Aortic smooth muscle cell (primary cell): ENCODE measurements around the gene CDAN1. TPM values are rescaled to one million over a fixed set of nuclear protein-coding genes. Genes with fewer than 3 reads are reported as not detected.

Experiments used
- total RNA-seq: library from RNA; depleted of rRNA; stranded (reverse); fragments of >200 nt; gene quantifications from 2 replicates; pipeline ENCODE4 v1.2.3, GENCODE V29; 2014

Gene CDAN1, protein sequence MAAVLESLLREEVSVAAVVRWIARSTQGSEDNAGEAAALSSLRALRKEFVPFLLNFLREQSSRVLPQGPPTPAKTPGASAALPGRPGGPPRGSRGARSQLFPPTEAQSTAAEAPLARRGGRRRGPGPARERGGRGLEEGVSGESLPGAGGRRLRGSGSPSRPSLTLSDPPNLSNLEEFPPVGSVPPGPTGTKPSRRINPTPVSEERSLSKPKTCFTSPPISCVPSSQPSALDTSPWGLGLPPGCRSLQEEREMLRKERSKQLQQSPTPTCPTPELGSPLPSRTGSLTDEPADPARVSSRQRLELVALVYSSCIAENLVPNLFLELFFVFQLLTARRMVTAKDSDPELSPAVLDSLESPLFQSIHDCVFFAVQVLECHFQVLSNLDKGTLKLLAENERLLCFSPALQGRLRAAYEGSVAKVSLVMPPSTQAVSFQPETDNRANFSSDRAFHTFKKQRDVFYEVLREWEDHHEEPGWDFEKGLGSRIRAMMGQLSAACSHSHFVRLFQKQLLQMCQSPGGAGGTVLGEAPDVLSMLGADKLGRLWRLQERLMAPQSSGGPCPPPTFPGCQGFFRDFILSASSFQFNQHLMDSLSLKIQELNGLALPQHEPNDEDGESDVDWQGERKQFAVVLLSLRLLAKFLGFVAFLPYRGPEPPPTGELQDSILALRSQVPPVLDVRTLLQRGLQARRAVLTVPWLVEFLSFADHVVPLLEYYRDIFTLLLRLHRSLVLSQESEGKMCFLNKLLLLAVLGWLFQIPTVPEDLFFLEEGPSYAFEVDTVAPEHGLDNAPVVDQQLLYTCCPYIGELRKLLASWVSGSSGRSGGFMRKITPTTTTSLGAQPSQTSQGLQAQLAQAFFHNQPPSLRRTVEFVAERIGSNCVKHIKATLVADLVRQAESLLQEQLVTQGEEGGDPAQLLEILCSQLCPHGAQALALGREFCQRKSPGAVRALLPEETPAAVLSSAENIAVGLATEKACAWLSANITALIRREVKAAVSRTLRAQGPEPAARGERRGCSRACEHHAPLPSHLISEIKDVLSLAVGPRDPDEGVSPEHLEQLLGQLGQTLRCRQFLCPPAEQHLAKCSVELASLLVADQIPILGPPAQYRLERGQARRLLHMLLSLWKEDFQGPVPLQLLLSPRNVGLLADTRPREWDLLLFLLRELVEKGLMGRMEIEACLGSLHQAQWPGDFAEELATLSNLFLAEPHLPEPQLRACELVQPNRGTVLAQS
- 6.9 and 9.8 TPM in 2 replicates for total RNA-seq

DNA sequence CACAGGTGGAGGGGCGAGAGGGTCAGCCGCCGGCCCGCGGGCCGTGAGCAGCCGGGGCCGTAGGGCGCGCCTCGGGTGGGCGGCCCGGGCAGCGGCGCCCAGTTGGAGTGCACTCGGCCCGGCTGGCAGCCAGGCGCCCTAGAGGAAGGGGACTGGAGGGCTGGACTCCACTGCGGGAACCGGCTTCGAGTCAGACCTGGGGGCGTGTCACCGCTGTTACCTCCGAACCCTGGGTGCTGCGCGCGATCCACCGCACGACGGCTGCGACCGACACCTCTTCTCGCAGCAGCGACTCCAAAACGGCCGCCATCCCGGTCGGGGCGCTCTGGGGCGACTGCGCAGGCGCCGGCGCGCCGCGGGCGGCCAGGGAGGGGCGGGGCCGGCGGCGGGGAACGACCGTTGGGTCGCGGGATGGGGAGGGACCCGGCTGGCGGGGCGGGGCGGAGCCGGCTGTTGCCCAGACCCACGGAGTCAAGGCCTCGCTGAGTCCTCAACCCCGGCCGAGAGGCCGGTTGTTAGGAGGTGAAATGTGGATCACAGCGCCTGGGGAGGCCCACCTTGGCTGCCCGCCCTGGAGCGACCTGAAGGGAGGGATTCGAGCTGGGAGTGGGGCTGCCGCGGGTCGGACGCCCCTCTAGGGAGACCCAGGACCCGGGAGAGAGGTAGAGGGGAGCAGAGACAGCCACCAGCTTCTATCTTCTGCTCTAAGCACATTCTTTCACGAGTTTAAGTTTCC lies at the start of gene CDAN1:
Gene CDAN1 (minus strand): TSS at position 336 of the 736 bp plus-strand sequence. CDS start 26 bp downstream, at position 310.

Other genes starting within 250 kb of the CDAN1 start
- 64.2 and 89.0 TPM in 2 replicates for gene ZNF106, start 246.0 kb downstream of the CDAN1 start, total RNA-seq
- gene SNAP23, start 241.5 kb downstream of the CDAN1 start, total RNA-seq = 104 and 121 TPM in 2 replicates
- 9.9 and 13.7 TPM in 2 replicates for gene LRRC57, start 188.3 kb downstream of the CDAN1 start, total RNA-seq
- 23.9 and 26.9 TPM in 2 replicates for gene HAUS2, start 188.3 kb downstream of the CDAN1 start, total RNA-seq
- 2.2 and 4.4 TPM in 2 replicates for gene STARD9, start 161.5 kb downstream of the CDAN1 start, total RNA-seq
- 5.7 and 10.5 TPM in 2 replicates for gene TTBK2, start 183.7 kb upstream of the CDAN1 start, total RNA-seq